Small intestine (tissue), 7 donors: ENCODE measurements around the gene ANGPTL8. TPM values are rescaled to one million over a fixed set of nuclear protein-coding genes. Genes with fewer than 3 reads are reported as not detected.
A peak's percentile ranks its signal among the peaks of the same experiment; 100 is the strongest.

Experiments
- DNase-seq, 2 donors: peaks; one replicate each; pipeline versions ENCODE4 v3.0.0 to v3.0.0-alpha.2; 2013
- FAIRE-seq: peaks from 2 replicates; lab custom pipeline; 2012; peaks lifted over from hg19 to GRCh38; lab: Jason Lieb, UNC
- H3K27ac ChIP-seq, 3 donors: one replicate each; pipeline ENCODE4 v1.5.1; 2013; ENCODE audit warnings: low read length in 2 of 3, mild to moderate bottlenecking in 2 of 3, control low read depth in 1 of 3, inconsistent platforms in 1 of 3, low read depth in 1 of 3, moderate library complexity in 1 of 3
- H3K27me3 ChIP-seq, 3 donors: one replicate each; pipeline ENCODE4 v1.6.1; 2013; ENCODE audit warnings: low read length in 3 of 3, inconsistent platforms in 1 of 3; ENCODE audit not compliant: control insufficient read depth in 3 of 3, insufficient read depth in 3 of 3
- H3K36me3 ChIP-seq, 3 donors: one replicate each; pipeline ENCODE4 v1.6.1; 2013; ENCODE audit warnings: low read length in 3 of 3, inconsistent platforms in 1 of 3, low read depth in 1 of 3, mild to moderate bottlenecking in 1 of 3, moderate library complexity in 1 of 3; ENCODE audit not compliant: control insufficient read depth in 3 of 3, insufficient read depth in 2 of 3
- H3K4me1 ChIP-seq, 3 donors: one replicate each; pipeline ENCODE4 v1.6.1; 2013; ENCODE audit warnings: low read length in 2 of 3, inconsistent platforms in 1 of 3, low read depth in 1 of 3, mild to moderate bottlenecking in 1 of 3, moderate library complexity in 1 of 3; ENCODE audit not compliant: control insufficient read depth in 3 of 3, insufficient read depth in 2 of 3
- H3K4me3 ChIP-seq, 3 donors: one replicate each; pipeline ENCODE4 v1.5.1; 2013; ENCODE audit warnings: low read length in 3 of 3, control low read depth in 1 of 3, inconsistent platforms in 1 of 3, low read depth in 1 of 3, mild to moderate bottlenecking in 1 of 3, moderate library complexity in 1 of 3
- H3K9me3 ChIP-seq, 2 donors: one replicate each; pipeline ENCODE4 v1.6.1; 2013; ENCODE audit warnings: low read depth in 1 of 2, low read length in 1 of 2; ENCODE audit not compliant: control insufficient read depth in 2 of 2, insufficient read depth in 1 of 2
- WGBS, 3 donors: extraction: QIAGEN DNeasy Blood & Tissue Kit; methylation state at CpG; one replicate each; pipeline ENCODE4 v1.1.7; 2013; 5-methylcytosine and 5-hydroxymethylcytosine counted together
- polyA plus RNA-seq, 4 donors: library from polyadenylated mRNA; stranded (reverse) in 3 of 4; unstranded in 1 of 4; fragments of 200-250 nt in 3 of 4; fragments of 120-200 nt in 1 of 4; gene quantifications; one replicate each; pipeline versions ENCODE4 v1.2.1 to v1.2.3, GENCODE V29; 2013
- donor health status: healthy with polysubstance abuse.
- donor health status: control.
- donor health status: control.
- donor health status: Bipolar disorder and iron deficiency.
- donor health status: healthy.

Gene ANGPTL8
- polyA plus RNA-seq, 4 donors = 0.16 to 13.0 TPM; not detected in 2

DNA sequence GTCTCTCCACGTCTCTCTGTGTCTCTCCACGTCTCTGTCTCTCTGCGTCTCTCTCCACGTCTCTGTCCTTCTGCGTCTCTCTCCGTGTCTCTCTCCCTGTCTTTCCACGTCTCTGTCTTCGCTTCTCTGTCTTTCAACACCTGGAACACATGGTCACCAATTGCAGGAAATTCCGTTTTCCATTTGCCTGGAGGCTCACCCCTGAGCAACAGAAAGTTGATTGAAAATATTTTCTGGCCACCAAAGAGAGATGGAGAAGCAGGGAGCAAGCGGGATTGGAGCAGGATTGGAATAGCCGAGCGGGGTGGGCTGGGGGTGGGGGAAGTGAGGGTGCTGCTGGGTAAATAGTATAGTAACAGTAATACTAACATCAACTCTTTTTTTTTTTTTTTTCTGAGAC is 43.7 kb upstream of the ANGPTL8 start:
- H3K9me3 ChIP-seq = no peaks in the 10 kb centered on the region
- H3K36me3 ChIP-seq = peaks cover 0 to 64% (median 0%) of the 10 kb centered on the region in 3 donors
- H3K4me3 ChIP-seq = peak overlapping the region in 1 of 3 donors; percentile 22
- WGBS, 3 donors = 63 to 89% (median 80%) methylated on average over 12 of the region's 12 CpGs
- H3K27me3 ChIP-seq = no peaks in the 10 kb centered on the region
- FAIRE-seq (no peak), DNase-seq (no peak)
- H3K4me1 ChIP-seq = peaks cover 0 to 2% (median 2%) of the 10 kb centered on the region in 3 donors
- H3K27ac ChIP-seq = peak overlapping the region in 2 of 3 donors; percentile 5 to 56

DNA sequence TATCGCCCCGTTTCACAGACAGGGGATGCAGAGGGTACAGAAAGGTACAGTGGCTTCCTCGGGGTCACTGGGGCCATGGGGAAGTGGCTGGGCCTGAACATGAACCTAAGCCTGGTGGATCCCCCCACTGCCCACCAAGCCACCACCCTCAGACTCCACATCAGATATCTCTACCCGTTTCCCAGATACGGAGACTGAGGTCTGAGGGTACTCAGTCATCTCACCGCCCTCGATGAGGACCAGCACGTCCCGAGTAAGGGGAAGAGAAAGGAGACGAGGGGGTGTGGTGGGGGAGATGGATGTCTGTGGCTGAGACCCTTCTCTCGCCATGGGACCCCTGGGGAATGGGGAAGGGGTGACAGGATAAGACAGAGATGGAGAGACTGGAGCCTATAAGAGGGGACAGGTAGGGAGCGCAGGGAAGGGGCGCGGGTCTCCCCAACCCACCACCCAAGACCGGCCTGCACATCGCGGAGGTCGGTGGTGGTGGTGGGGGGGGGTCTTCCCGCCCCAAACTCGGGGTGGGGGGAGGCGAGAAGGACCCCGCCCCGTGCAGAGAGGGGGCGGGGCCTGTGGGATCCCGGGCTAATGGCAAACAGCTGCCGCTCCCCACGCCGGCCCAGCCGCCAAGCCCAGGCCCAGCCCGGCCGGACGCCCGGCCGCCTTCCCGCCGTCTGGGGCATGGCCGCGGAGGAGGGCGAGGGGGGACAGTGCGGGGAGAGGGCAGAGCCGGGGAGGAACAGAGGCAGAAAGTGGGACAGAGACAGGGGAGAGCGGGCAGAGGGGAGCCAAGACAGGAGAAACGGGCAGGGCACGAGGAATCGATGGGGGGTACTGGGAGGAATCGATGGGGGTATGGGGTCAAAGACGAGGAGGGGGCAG is 42.8 kb upstream of the ANGPTL8 start:
- H3K36me3 ChIP-seq = peaks cover 0 to 68% (median 3%) of the 10 kb centered on the region in 3 donors
- H3K9me3 ChIP-seq = no peaks in the 10 kb centered on the region
- peak overlapping the region in 2 of 3 donors; percentile 41 to 73 for H3K27ac ChIP-seq
- no peaks in the 10 kb centered on the region for H3K27me3 ChIP-seq
- peaks cover 0 to 2% (median 2%) of the 10 kb centered on the region in 3 donors for H3K4me1 ChIP-seq
- peak; percentile 9 to 46 for DNase-seq
- peak overlapping the region; percentile 12 to 88 (median 58) for H3K4me3 ChIP-seq
- WGBS, 3 donors = 13 to 24% (median 21%) methylated on average over 31 to 47 of the region's 47 CpGs
- no peak for FAIRE-seq

DNA sequence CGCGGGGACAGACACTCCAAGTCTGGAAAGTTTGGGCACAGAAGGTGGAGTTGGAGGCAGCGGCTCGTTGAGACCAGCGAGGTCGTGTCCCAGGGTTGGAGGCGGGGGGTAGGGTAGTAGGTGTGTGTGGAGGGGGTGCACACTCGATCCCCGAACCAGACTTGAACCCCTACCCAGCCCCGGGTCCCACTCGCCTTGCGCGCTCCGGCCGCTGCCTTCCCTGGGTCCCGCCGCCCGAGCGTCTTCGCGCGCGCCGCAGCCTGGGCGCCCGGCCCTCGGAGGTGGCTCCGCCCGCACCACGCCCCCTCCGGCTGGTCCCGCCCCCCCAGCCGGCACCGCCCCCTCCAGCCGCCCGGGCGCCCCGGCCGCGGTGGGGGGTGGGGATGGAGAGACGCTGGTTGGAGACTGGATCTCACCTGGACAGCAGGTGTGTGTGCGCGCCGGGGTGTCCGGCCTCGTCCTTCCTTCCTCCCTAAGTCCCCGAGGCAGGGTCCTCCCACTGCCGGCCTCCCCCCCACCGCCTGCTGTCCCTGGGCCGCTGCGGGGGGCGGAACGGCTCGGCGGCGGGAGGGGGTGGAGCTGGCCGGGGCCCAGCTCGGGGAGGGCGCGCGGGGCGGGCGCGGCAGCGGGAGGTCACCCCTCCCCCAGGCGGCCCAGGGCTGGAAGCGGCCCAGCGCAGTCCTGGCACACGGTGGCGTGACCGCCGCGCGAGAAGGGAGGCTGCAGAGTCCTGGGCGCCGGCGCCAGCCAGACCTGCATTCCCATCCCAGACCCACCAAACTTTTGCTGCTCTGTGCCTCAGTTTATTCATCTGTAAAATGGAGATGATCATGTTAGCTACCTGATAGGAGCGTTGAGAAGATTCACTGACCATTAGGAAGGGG is 41.9 kb upstream of the ANGPTL8 start, which contains the start of gene KANK2:
Gene KANK2, minus strand, starts transcription at position 255 of the 884 bp plus-strand sequence. CDS start 3,034 bp downstream, outside the sequence.
- WGBS, 3 donors = 0 to 1% (median 0%) methylated on average over 38 to 78 of the region's 78 CpGs
- Histone ChIP-seq H3K27ac (peak within 1 kb of the TSS; percentile 33 to 88 (median 59)), H3K4me1 (peaks cover 0 to 2% (median 2%) of the 10 kb centered on the region in 3 donors), H3K36me3 (peaks cover 0 to 69% (median 3%) of the 10 kb centered on the region in 3 donors), H3K27me3 (no peaks in the 10 kb centered on the region), H3K9me3 (no peaks in the 10 kb centered on the region), H3K4me3 (peak within 1 kb of the TSS; percentile 41 to 88 (median 58))
- no peak for FAIRE-seq
- peak; percentile 84 to 93 for DNase-seq

DNA sequence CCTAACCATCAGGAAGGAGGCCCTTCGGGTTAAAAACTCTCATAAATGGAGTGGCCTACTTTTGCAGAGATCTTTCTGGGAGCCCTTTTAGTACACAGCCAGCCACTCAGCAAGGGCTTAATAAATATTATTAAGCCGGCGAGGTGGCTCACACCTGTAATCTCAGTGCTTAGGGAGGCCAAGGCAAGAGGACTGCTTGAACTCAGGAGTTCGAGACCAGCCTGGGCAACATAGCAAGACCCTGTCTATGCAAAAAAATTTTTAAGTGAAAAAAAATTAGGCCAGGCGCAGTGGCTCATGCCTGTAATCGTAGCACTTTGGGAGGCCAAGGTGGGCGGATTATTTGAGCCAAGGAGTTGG is 41.3 kb upstream of the ANGPTL8 start:
- peak overlapping the region in 2 of 3 donors; percentile 58 to 88 for H3K4me3 ChIP-seq
- FAIRE-seq = no peak

DNA sequence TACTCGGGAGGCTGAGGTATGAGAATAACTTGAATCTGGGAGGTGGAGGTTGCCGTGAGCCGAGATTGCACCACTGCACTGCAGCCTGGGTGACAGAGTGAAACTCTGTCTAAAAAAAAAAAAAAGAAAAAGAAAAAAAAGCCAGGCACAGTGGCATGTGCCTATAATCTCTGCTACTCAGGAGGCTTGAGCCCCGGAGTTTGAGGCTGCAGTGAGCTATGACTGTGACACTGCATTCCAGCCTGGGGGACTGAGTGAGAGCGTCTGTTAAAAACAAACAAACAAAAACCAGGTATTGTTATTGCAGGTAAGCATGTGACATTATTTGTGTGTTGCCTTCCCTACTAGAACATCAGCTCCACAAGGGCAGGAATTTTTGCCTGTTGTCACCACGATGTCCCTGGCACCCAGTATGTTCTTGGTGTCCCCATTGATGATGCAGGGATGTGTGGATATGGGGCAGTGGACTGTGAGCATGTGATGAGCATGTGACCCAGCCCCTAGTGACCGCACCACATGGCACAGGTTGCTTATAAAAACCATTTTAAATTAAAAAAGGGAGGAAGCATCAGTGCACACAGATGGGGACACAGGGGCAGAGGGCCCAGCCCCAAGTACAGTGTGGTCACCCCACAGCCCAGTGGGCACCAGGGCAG is 40.5 kb upstream of the ANGPTL8 start:
- peaks cover 0 to 6% (median 2%) of the 10 kb centered on the region in 3 donors for H3K4me1 ChIP-seq
- no peaks in the 10 kb centered on the region for H3K27me3 ChIP-seq
- no peak overlapping the region for H3K4me3 ChIP-seq
- 77 to 81% (median 79%) methylated on average over 7 of the region's 7 CpGs for WGBS, 3 donors
- no peak overlapping the region for H3K27ac ChIP-seq
- no peaks in the 10 kb centered on the region for H3K9me3 ChIP-seq
- peaks cover 0 to 69% (median 3%) of the 10 kb centered on the region in 3 donors for H3K36me3 ChIP-seq
- no peak for DNase-seq
- no peak for FAIRE-seq

More for the DNA sequence above, 41.3 kb upstream of the ANGPTL8 start:
- H3K9me3 ChIP-seq = no peaks in the 10 kb centered on the region
- peaks cover 0 to 5% (median 2%) of the 10 kb centered on the region in 3 donors for H3K4me1 ChIP-seq
- peak overlapping the region in 1 of 3 donors; percentile 48 for H3K27ac ChIP-seq
- no peaks in the 10 kb centered on the region for H3K27me3 ChIP-seq
- no peak for DNase-seq
- 65 to 78% (median 66%) methylated on average over 7 of the region's 7 CpGs for WGBS, 3 donors
- peaks cover 0 to 69% (median 3%) of the 10 kb centered on the region in 3 donors for H3K36me3 ChIP-seq

DNA sequence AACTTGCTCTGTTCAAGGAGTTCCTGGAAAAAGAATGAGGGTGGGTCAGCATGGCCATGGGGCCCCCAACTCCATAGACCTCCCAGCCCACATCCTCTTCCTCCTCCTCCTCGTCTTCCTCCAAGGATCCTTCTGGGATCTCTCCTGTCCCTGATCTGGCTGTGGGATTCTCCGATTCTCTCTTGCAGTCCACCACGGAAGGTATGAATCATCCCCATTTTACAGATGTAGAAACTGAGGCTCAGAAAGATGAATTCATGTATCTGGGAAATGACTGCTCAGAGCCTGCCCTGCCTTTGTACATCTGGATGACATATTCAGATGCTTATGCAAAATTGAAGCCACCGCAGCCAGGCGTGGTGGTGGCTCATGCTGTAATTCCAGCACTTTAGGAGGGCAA is 39.9 kb upstream of the ANGPTL8 start:
- H3K9me3 ChIP-seq = no peaks in the 10 kb centered on the region
- FAIRE-seq = no peak
- no peak for DNase-seq
- H3K4me3 ChIP-seq = no peak overlapping the region
- 65 to 89% (median 65%) methylated on average over 5 of the region's 5 CpGs for WGBS, 3 donors
- H3K27ac ChIP-seq = no peak overlapping the region
- H3K27me3 ChIP-seq = no peaks in the 10 kb centered on the region
- peaks cover 0 to 69% (median 3%) of the 10 kb centered on the region in 3 donors for H3K36me3 ChIP-seq
- peaks cover 0 to 6% (median 2%) of the 10 kb centered on the region in 3 donors for H3K4me1 ChIP-seq

DNA sequence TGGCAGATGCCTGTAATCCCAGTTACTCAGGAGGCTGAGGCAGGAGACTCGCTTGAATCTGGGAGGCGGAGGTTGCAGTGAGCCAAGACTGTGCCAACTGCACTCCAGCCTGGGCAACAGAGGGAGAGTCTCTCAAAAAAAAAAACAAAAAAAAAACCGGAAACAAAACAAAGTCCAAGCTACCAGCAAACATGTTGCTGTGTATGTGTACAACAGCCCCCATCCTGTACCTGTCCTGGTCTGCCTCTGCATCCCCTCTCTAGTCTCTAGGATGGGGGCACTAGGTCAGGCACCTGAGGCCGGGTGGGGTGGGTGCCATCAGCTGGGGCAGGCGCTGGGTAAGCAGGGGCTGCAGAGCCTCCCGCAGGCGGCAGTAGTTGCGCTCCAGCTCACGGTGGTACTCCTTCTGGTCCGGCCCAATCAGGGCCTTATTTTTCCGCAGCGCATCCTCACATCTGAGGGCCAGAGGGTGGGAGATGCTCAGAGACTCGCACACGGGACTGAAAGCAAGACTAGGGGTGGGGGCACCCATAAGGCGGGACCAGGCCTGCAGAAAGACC is 39.3 kb upstream of the ANGPTL8 start:
- Histone ChIP-seq H3K9me3 (no peaks in the 10 kb centered on the region), H3K4me3 (no peak overlapping the region), H3K36me3 (peaks cover 0 to 69% (median 3%) of the 10 kb centered on the region in 3 donors), H3K27ac (no peak overlapping the region), H3K27me3 (no peaks in the 10 kb centered on the region), H3K4me1 (peaks cover 0 to 6% (median 2%) of the 10 kb centered on the region in 3 donors)
- no peak for FAIRE-seq
- DNase-seq = no peak
- WGBS, 3 donors = 88 to 90% (median 89%) methylated on average over 15 of the region's 15 CpGs
